Left lobe of liver (tissue), 2 donors: ENCODE results near the gene TVP23B. TPM values are rescaled to one million over a fixed set of nuclear protein-coding genes. Genes with fewer than 3 reads are reported as not detected.
A peak's percentile ranks its signal among the peaks of the same experiment; 100 is the strongest.
"Not testable (repeated sequence)": the region's sequence is repeated elsewhere in the genome, so short reads cannot be mapped to it uniquely, and the experiment has no call there.

Source experiments
- ATAC-seq: fragments of 200-7000 bp; cut with Tn5 transposase; one replicate; pipeline ENCODE4 v1.9.1; 2020; ENCODE audit warnings: mild to moderate bottlenecking, moderate library complexity
- DNase-seq: peaks from one replicate; pipeline ENCODE4 v3.0.0-alpha.2; 2020; ENCODE audit warnings: low spot score
- total RNA-seq: library from RNA; stranded (reverse); gene quantifications from one replicate; pipeline ENCODE4 v1.2.1, GENCODE V29; 2021
- donor health status: DM: no; HTN: no; CAD: no; lungs with moderate emphysema.
- donor health status: DM: no; HTN: yes; CAD: no.

The TVP23B gene
- total RNA-seq, 1 donor from 2014 or later = 21.2 TPM

DNA sequence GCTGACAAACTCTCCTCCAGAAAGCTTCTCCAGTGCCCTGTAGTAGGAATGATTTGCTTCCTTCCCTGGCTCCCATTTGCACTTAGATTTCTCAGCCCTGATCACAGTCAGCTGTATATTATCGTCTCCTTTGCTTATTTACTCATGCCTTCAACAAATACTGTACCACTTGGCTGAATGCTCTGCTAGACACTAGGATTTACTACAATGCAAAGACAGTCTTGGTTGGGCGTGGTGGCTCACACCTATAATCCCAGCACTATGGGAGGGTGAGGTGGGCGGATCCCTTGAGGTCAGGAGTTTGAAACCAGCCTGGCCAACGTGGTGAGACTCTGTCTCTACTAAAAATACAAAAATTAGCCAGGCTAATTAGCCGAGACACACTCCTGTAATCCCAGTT lies 5.9 kb downstream of the TVP23B start:
- DNase-seq, ATAC-seq: not testable (repeated sequence)

DNA sequence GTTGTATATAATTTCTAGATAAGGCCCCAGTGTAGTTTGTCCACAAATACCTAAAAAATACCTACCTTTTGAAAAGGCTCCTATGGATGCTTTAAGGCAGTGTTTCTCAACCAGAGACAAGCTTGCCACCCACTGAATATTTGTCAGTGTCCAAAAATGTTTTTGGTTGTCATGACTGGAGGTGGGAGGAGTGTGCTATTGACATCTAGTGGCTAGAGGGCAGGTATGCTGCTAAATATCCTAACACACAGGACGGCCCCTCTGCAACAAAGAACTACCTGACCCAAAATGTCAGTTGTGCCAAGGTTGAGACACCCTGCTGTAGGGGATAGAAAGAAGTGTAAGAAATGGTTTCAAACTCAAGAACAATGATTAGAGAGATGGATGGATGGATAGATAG lies 10.4 kb downstream of the TVP23B start:
- DNase-seq = not testable (repeated sequence)
- ATAC-seq = peak; percentile 74

- not testable (repeated sequence) for ATAC-seq, DNase-seq
Observed at GRCh38 chr17:18794841-18795240, 13.9 kb downstream of the TVP23B start.

- not testable (repeated sequence) for DNase-seq
- ATAC-seq = peak; percentile 39
Observed at GRCh38 chr17:18796887-18797286, 15.9 kb downstream of the TVP23B start.

DNA sequence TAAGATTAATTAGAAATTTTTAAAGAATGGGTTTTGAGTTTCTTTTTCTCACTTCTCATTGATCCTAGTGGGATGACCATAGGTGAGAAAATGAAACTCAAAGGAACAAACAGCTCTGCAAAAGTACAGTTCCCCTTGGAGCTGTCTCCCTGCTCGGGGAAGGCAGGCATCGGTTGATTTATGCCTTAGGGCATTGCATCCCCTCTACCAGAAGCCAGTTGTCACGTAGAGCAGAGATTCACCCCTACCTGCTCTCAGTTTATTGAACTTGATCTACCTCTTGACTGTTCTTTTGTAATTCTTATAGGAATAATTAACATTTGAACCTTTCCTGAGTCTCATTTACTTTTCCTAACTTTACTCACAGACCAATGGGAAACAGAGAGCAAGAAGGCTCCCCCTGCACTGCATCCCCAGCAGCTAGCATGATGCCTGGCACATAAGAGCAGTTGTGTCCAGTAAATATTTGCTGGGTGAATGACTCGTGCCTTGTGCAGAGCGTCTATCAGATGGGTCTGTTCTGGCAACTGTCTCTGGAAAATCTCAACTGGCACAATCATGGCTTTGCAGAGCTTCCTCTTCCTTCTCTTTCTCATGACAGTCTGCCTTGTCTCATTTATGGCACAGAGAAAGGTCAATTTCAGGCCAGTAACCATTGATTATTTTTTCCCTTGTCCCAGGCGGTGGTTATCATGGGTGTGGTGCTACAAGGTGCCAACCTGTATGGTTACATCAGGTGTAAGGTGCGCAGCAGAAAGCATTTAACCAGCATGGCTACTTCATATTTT lies 22.7 kb downstream of the TVP23B start:
- ATAC-seq = peak; percentile 37
- not testable (repeated sequence) for DNase-seq

- not testable (repeated sequence) for DNase-seq, ATAC-seq
Observed at GRCh38 chr17:18815924-18816323, 34.9 kb downstream of the TVP23B start.

DNA sequence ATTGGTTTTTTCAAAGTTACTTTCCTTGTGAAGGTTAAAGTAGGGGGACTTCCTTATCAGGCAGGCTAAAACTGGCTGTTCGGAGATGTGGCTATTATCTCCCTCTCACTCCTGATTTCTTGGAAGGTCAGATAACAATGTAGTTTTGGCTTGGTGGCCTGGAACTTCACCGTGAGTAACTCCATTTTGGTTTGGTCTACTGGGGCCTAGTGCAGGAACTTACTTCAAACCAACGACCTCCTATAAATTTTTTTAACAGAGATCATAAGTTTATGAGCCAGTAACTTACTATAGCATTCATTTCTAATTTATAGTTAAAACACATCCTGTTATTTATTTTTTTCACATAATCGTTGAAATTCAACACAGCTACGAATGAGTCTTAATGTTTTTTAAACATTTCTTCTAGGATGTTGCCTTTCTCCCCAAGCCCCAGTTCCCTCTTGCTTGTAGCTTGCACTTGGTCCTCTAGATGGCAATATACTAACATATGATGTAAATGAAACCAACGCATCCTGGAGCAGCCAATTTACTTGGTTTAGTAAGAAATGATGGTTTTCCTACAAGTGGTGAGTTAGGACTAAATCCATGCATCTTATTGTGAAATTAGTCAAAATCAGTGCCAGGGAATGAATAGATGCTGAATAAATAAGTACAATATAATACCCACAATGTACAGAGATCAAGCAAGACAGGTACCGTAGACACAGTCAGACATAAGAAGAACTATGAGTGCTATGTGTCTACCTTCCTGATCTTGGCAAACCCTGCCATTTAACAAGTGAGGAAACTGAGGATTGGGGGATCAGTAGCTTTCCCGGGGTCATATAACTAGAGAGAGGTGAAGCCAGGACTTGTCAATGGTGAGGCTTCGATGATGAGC lies 35.7 kb downstream of the TVP23B start:
- DNase-seq = not testable (repeated sequence)
- ATAC-seq = peak; percentile 91

- ATAC-seq, DNase-seq: not testable (repeated sequence)
Observed at GRCh38 chr17:18821430-18821829, 40.4 kb downstream of the TVP23B start.

DNA sequence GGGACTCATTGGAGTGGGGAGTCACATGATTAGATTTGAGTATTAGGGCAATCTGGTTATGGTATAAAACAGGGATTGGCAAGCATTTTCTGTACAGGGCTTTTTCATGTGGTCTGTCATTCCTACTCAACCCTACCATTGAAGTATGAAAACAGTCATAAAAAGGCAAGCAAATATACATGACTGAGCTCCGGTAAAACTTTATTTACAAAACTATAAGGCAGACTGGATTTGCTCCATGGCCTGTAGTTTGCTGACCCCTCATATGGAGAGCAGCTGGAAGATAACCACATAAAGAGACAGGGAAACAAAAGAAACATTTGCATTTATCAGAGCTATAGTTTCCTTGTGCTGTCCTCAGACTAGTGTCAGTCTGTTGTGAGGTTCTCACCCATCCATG lies 46.6 kb downstream of the TVP23B start:
- not testable (repeated sequence) for ATAC-seq, DNase-seq

DNA sequence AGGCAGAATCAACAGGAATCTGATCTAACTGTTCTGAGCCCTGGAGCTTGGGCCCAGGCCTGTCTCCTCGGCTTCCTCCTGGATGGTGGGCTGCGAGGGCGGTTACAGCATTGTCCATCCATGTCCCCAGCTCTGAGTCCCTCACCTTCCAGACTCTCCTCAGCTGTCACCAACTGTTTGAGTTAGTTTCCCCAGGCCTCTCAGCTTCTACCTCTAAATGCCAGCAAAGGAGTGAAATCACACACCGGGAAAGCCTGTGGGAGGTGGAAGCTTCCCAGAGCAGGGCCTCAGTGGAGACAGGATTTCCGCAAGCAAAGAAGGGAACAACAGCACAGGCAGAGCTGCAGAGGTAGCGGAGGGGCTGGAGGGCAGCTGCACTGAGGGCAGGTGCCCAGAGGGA lies 67.5 kb downstream of the TVP23B start:
- ATAC-seq (no peak), DNase-seq (no peak)

DNA sequence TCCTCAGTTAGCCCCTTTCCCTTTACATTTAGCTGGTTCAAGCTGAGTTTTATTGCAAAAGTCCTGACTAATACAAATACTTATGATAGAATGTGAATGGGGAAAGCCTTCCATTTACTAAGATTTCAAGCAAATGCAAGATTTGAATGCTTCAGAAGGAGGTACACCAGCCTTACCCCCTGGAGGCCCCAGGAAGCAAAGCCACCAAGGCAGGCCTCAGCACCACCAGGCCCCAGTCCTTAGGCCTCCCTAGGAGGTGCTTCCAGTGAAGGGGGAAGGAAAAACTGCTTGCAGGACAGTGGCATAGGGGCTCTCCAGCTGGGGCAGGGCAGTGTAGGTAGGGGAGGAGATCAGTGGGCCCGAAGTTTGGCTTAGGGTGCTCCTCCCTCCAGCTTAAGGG lies 69.7 kb downstream of the TVP23B start:
- ATAC-seq (no peak), DNase-seq (no peak)

DNA sequence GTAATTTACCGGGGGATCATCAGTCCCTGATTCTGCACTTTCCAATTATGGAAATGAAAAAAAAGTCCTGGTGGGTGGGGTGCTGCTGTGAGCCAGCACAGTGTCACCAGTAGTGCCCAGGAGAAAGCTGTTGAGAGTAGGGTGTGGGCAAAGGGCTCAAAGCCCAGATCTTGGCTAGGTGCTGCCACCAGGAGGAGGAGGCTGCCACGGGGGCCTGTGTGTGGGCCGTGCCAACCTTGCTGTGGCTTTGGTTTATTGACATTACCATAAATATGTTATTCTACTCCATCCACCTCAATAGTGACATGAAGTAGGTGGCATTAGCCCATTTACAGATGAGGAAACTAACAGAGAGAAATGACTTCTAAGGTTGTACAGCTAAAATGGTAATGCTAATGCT lies 70.2 kb downstream of the TVP23B start:
- DNase-seq (no peak), ATAC-seq (no peak)

DNA sequence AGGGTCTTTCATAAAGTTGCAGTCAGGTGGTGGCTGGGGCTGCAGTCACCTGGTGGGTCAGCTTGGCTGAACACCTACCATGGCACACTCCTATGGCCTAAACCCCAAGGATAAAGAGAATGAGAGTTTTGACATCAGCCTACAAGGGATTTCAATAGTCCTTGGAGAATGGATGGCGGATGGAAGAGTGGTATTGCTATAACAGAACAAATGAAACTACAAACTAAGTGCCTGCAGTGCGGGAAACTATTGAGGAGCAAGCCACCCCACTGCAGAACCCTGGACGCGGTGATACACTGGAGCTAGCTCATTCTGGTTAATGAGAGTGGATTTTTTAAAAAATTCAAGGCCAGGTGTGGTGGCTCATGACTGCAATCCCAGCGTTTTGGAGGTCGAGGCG lies 74.0 kb downstream of the TVP23B start:
- ATAC-seq (no peak), DNase-seq (no peak)

- DNase-seq (peak; percentile 89), ATAC-seq (peak; percentile 70)
Observed at GRCh38 chr17:18855831-18856569, 75.0 kb downstream of the TVP23B start.

Other genes with a start within 250 kb of the TVP23B start
- gene TBC1D28, start 136.8 kb upstream of the TVP23B start, total RNA-seq = not detected
- 0.93 TPM for gene FOXO3B, start 98.9 kb upstream of the TVP23B start, total RNA-seq
- gene FBXW10, start 37.1 kb upstream of the TVP23B start, total RNA-seq = 0.60 TPM
- gene PRPSAP2, start 76.9 kb downstream of the TVP23B start, total RNA-seq = 15.6 TPM
- gene SLC5A10, start 171.0 kb downstream of the TVP23B start, total RNA-seq = not detected
- 11.7 TPM for gene FAM83G, start 223.6 kb downstream of the TVP23B start, total RNA-seq